GM12878 (cell line): ENCODE measurements around the gene FSTL4. TPM values are rescaled to one million over a fixed set of nuclear protein-coding genes. Genes with fewer than 3 reads are reported as not detected.
A peak's percentile ranks its signal among the peaks of the same experiment; 100 is the strongest.

ENCODE experiments used
- BHLHE40 ChIP-seq, 2 experiments: fragments of 450-650 bp in 1 of 2; IDR thresholded peaks; 2 replicates each; pipeline ENCODE4 v1.6.1; 2011 to 2017; ENCODE audit warnings: low read depth in 2 of 2, borderline replicate concordance in 1 of 2, improper control_type of control experiment in 1 of 2, low read length in 1 of 2, mild to moderate bottlenecking in 1 of 2
- CBX5 ChIP-seq: sonication (generic); IDR thresholded peaks from 2 replicates; pipeline ENCODE4 v1.6.1; 2016; ENCODE audit warnings: low read depth, moderate library complexity, mild to moderate bottlenecking, inconsistent platforms
- EED ChIP-seq: sonication (generic); IDR thresholded peaks from 2 replicates; pipeline ENCODE4 v1.6.1; 2016; ENCODE audit warnings: antibody characterized with exemption, low read depth
- GATAD2B ChIP-seq: fragments of 450-650 bp; conservative IDR thresholded peaks from 2 replicates; pipeline ENCODE4 v1.6.1; 2017; ENCODE audit warnings: low read depth, mild to moderate bottlenecking, moderate library complexity
- LARP7 ChIP-seq: fragments of 450-650 bp; IDR thresholded peaks from 2 replicates; pipeline ENCODE4 v1.6.1; 2017; ENCODE audit warnings: mild to moderate bottlenecking
- MTA2 ChIP-seq: fragments of 450-650 bp; IDR thresholded peaks from 2 replicates; pipeline ENCODE4 v1.6.1; 2016; ENCODE audit warnings: low read depth, mild to moderate bottlenecking, moderate library complexity
- NKRF ChIP-seq: fragments of 450-650 bp; conservative IDR thresholded peaks from 2 replicates; pipeline ENCODE4 v1.6.1; 2017; ENCODE audit warnings: mild to moderate bottlenecking, moderate library complexity
- PAX8 ChIP-seq: fragments of 450-650 bp; IDR thresholded peaks from 2 replicates; pipeline ENCODE4 v1.6.1; 2017; ENCODE audit warnings: mild to moderate bottlenecking, moderate library complexity
- POU2F2 ChIP-seq: IDR thresholded peaks from 3 replicates; pipeline ENCODE4 v1.6.1; 2011; ENCODE audit warnings: low read depth, mild to moderate bottlenecking, low read length, borderline replicate concordance
- RUNX3 ChIP-seq: IDR thresholded peaks from 2 replicates; pipeline ENCODE4 v1.6.1; 2012; ENCODE audit warnings: low read length, inconsistent platforms
- SP1 ChIP-seq: IDR thresholded peaks from one replicate; pipeline ENCODE4 v1.6.1; 2011; ENCODE audit warnings: low read depth, low read length
- TCF7 ChIP-seq: IDR thresholded peaks from 2 replicates; pipeline ENCODE4 v1.6.1; 2014; ENCODE audit warnings: antibody characterized with exemption, borderline replicate concordance
- ZBTB11 ChIP-seq: fragments of 450-650 bp; formaldehyde crosslinking; IDR thresholded peaks from 2 replicates; pipeline ENCODE4 v1.5.0; 2022; ENCODE audit warnings: mild to moderate bottlenecking, missing genetic modification characterization
- ZNF592 ChIP-seq: fragments of 450-650 bp; IDR thresholded peaks from 2 replicates; pipeline ENCODE4 v1.6.1; 2017; ENCODE audit warnings: mild to moderate bottlenecking, moderate library complexity
- ZSCAN29 ChIP-seq: fragments of 450-650 bp; IDR thresholded peaks from 2 replicates; pipeline ENCODE4 v1.6.1; 2017; ENCODE audit warnings: mild to moderate bottlenecking, moderate library complexity
- polyA plus RNA-seq, 11 experiments: library from polyadenylated mRNA; depleted of rRNA in 4 of 11; unstranded in 6 of 11; stranded (reverse) in 5 of 11; fragments of >200 nt; fragmentation: Nextera tagmentation in 4 of 11; fragmentation: Illumina TruSeq in 1 of 11; extraction: Ambion mirVana in 4 of 11; extraction: Trizol in 1 of 11; gene quantifications; 1 replicate in 1 of 11; 2 replicates in 10 of 11; pipeline versions ENCODE4 v1.2.1 to v1.2.3, GENCODE V29; 2011 to 2016; ENCODE audit warnings: inconsistent platforms in 2 of 11, missing spikeins in 2 of 11, low read depth in 1 of 11
- total RNA-seq, 4 experiments: library from RNA; depleted of rRNA in 3 of 4; stranded (reverse); fragments of >200 nt in 3 of 4; fragmentation: Illumina TruSeq in 1 of 4; extraction: Trizol in 1 of 4; gene quantifications; 2 replicates each; pipeline versions ENCODE4 v1.2.1 to v1.2.3, GENCODE V29; 2013 to 2021

FSTL4 gene
- total and polyA plus RNA-seq, 10 of the 15 experiments (the other 5 are each of a cell fraction or from before 2014, with no cell fraction given), result 0.01 to 0.79 (median 0.21) TPM; not detected in 6

- TF ChIP-seq ZBTB11 (no peak), PAX8 (no peak), ZNF592 (no peak), EED (peak; percentile 83), SP1 (peak; percentile 43), LARP7 (peak; percentile 50; the same call in 1 of the 2 replicates), TCF7 (peak; percentile 15; the same call in 1 of the 2 replicates), GATAD2B (peak; percentile 27; the same call in 1 of the 2 replicates), CBX5 (peak; percentile 57; the same call in 1 of the 2 replicates), RUNX3 (peak; percentile 92), NKRF (0 out of 2 replicates have a peak, but pooled peaks have one; percentile 23), MTA2 (peak; percentile 59; the same call in 1 of the 2 replicates), ZSCAN29 (0 out of 2 replicates have a peak, but pooled peaks have one; percentile 45), POU2F2 (0 out of 3 replicates have a peak, but pooled peaks have one; percentile 20), BHLHE40 (IDR thresholded peaks at IDR 0.05; ENCODE audit: borderline replicate concordance in 1 of 2, low read depth in 2 of 2, low read length in 1 of 2) (peak in 1 of 2 experiments; percentile 35; a peak in 1 of 4 replicates)
Measured at GRCh38 chr5:133242221-133242835, 370.0 kb downstream of the FSTL4 start (continued).
